ENCODE measurements around the gene ZNF646. TPM values are rescaled to one million over a fixed set of nuclear protein-coding genes. Genes with fewer than 3 reads are reported as not detected.

Gene ZNF646
- total and polyA plus RNA-seq, 2 of the 13 experiments (the other 11 are each of a cell fraction or from before 2014, with no cell fraction given) = 3.4 to 10.9 TPM

- peak; percentile 94 for TF ChIP-seq HCFC1 (IDR thresholded peaks at IDR 0.05; ENCODE audit: low read depth, low read length)
- TF ChIP-seq PTBP1 (IDR thresholded peaks at IDR 0.05; ENCODE audit: low read depth, low read length, poor library complexity, severe bottlenecking) = no peak
- TF ChIP-seq FOSL1 (CRISPR knock-in tag; IDR thresholded peaks at IDR 0.05; ENCODE audit: borderline replicate concordance) = no peak
- TF ChIP-seq SRY (CRISPR knock-in tag; IDR thresholded peaks at IDR 0.05) = 0 out of 2 replicates have a peak, but pooled peaks have one; percentile 30
- TF ChIP-seq BRCA1 (CRISPR knock-in tag; IDR thresholded peaks at IDR 0.05) = no peak
- TF ChIP-seq, protein P1, sequence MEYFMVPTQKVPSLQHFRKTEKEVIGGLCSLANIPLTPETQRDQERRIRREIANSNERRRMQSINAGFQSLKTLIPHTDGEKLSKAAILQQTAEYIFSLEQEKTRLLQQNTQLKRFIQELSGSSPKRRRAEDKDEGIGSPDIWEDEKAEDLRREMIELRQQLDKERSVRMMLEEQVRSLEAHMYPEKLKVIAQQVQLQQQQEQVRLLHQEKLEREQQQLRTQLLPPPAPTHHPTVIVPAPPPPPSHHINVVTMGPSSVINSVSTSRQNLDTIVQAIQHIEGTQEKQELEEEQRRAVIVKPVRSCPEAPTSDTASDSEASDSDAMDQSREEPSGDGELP (IDR thresholded peaks at IDR 0.05; ENCODE audit: borderline replicate concordance, low read depth) = peak; percentile 8; the same call in 1 of the 2 replicates
- TF ChIP-seq ESRRA (CRISPR knock-in tag; IDR thresholded peaks at IDR 0.05; ENCODE audit: low read depth) = 0 out of 2 replicates have a peak, but pooled peaks have one; percentile 35
- peak; percentile 63 for TF ChIP-seq FOXK2 (IDR thresholded peaks at IDR 0.05)
- 0 out of 2 replicates have a peak, but pooled peaks have one; percentile 16 for TF ChIP-seq ZBTB7A (CRISPR knock-in tag; IDR thresholded peaks at IDR 0.05)
- TF ChIP-seq ZBTB20 (CRISPR knock-in tag; IDR thresholded peaks at IDR 0.05; ENCODE audit: borderline replicate concordance, low read depth) = no peak
- TF ChIP-seq RORA (CRISPR knock-in tag; IDR thresholded peaks at IDR 0.05) = no peak
- no peak for TF ChIP-seq NR2F1 (CRISPR knock-in tag; IDR thresholded peaks at IDR 0.05)
- TF ChIP-seq CC2D1A (CRISPR knock-in tag; IDR thresholded peaks at IDR 0.05) = no peak
- no peak for TF ChIP-seq FOXP1 (IDR thresholded peaks at IDR 0.05)
- no peak for TF ChIP-seq FOXP1 (CRISPR knock-in tag; IDR thresholded peaks at IDR 0.05)
- TF ChIP-seq THYN1 (CRISPR knock-in tag; IDR thresholded peaks at IDR 0.05; ENCODE audit: borderline replicate concordance, low read depth) = no peak
- TF ChIP-seq HMGXB4 (CRISPR knock-in tag; IDR thresholded peaks at IDR 0.05; ENCODE audit: borderline replicate concordance in 1 of 2, low read depth in 1 of 2) = peak in 1 of 2 experiments; percentile 85; a peak in 1 of 4 replicates
- TF ChIP-seq SRSF1 (optimal IDR thresholded peaks at IDR 0.05; ENCODE audit: low read depth, low read length) = no peak
- TF ChIP-seq, protein P2, sequence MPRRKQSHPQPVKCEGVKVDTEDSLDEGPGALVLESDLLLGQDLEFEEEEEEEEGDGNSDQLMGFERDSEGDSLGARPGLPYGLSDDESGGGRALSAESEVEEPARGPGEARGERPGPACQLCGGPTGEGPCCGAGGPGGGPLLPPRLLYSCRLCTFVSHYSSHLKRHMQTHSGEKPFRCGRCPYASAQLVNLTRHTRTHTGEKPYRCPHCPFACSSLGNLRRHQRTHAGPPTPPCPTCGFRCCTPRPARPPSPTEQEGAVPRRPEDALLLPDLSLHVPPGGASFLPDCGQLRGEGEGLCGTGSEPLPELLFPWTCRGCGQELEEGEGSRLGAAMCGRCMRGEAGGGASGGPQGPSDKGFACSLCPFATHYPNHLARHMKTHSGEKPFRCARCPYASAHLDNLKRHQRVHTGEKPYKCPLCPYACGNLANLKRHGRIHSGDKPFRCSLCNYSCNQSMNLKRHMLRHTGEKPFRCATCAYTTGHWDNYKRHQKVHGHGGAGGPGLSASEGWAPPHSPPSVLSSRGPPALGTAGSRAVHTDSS (CRISPR knock-in tag; conservative IDR thresholded peaks at IDR 0.05) = no peak
- peak; percentile 37; the same call in 1 of the 2 replicates for TF ChIP-seq ZC3H13 (CRISPR knock-in tag; IDR thresholded peaks at IDR 0.05)
- no peak for TF ChIP-seq XRCC5 (optimal IDR thresholded peaks at IDR 0.05; ENCODE audit: low read length)
- no peak; the same call in 1 of the 2 replicates for TF ChIP-seq ZNF703 (CRISPR knock-in tag; IDR thresholded peaks at IDR 0.05; ENCODE audit: borderline replicate concordance)
- no peak for TF ChIP-seq SMARCE1 (IDR thresholded peaks at IDR 0.05; ENCODE audit: borderline replicate concordance)
- peak; percentile 27; the same call in 1 of the 2 replicates for TF ChIP-seq ZNF292 (CRISPR knock-in tag; IDR thresholded peaks at IDR 0.05; ENCODE audit: borderline replicate concordance, low read depth)
- no peak for TF ChIP-seq ZBTB8A (CRISPR knock-in tag; IDR thresholded peaks at IDR 0.05; ENCODE audit: borderline replicate concordance, low read depth)
- peak; percentile 69 for TF ChIP-seq ZNF781 (CRISPR knock-in tag; IDR thresholded peaks at IDR 0.05; ENCODE audit: borderline replicate concordance, not compliant biosample characterization)
- TF ChIP-seq GATAD2A (CRISPR knock-in tag; IDR thresholded peaks at IDR 0.05) = peak; percentile 23; the same call in 1 of the 2 replicates
Measured at GRCh38 chr16:31033709-31034492, 40.3 kb upstream of the ZNF646 start (continued).
